Activated naive CD8-positive, alpha-beta T cell treated with anti-CD3 and anti-CD28 coated beads for 36 hours (primary cell): ENCODE measurements around the gene FCHSD2. TPM values are rescaled to one million over a fixed set of nuclear protein-coding genes. Genes with fewer than 3 reads are reported as not detected.
A peak's percentile ranks its signal among the peaks of the same experiment; 100 is the strongest.

Source experiments
- DNase-seq: peaks from one replicate; pipeline ENCODE4 v3.0.0; 2021
- H3K27ac Mint-ChIP-seq: one replicate; pipeline ENCODE4 v1.8.0; 2022; ENCODE audit warnings: mild to moderate bottlenecking, moderate library complexity, mixed read lengths
- H3K27me3 Mint-ChIP-seq: one replicate; pipeline ENCODE4 v1.8.0; 2022; ENCODE audit warnings: mild to moderate bottlenecking, mixed read lengths
- H3K36me3 Mint-ChIP-seq: one replicate; pipeline ENCODE4 v1.8.0; 2021; ENCODE audit warnings: mild to moderate bottlenecking, mixed read lengths
- H3K4me1 Mint-ChIP-seq: one replicate; pipeline ENCODE4 v1.8.0; 2021; ENCODE audit warnings: mixed read lengths
- H3K4me3 Mint-ChIP-seq: one replicate; pipeline ENCODE4 v1.8.0; 2022; ENCODE audit warnings: mild to moderate bottlenecking, moderate library complexity, mixed read lengths
- H3K9me3 Mint-ChIP-seq: one replicate; pipeline ENCODE4 v1.8.0; 2022; ENCODE audit warnings: mixed read lengths
- total RNA-seq, 2 experiments: library from RNA; stranded (reverse); gene quantifications; one replicate each; pipeline ENCODE4 v1.2.3, GENCODE V29; 2021

FCHSD2 gene
- 10 to 100 TPM; 19.9 to 22.6 TPM for total RNA-seq

DNA sequence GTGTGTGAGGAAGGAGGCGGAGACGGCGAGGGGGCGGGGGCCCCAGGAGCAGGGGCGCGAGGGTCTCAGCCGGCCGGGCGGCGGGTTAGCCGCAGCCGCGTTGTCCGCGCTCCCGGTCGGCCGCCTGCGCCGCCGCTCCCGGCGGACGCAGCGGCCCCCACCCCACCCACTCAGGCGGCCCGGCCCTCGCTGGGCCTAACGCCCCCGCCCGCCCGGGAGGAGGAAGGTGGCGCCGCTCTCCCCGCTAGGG, at the start of gene FCHSD2:
FCHSD2 (minus strand) TSS at position 191 of the 250 bp plus-strand sequence. CDS start 441 bp downstream, outside the sequence.
- DNase-seq = peak; percentile 68
- Mint-ChIP-seq H3K27me3 (no peaks in the 10 kb centered on the region), H3K4me1 (peaks cover 41% of the 10 kb centered on the region)

DNA sequence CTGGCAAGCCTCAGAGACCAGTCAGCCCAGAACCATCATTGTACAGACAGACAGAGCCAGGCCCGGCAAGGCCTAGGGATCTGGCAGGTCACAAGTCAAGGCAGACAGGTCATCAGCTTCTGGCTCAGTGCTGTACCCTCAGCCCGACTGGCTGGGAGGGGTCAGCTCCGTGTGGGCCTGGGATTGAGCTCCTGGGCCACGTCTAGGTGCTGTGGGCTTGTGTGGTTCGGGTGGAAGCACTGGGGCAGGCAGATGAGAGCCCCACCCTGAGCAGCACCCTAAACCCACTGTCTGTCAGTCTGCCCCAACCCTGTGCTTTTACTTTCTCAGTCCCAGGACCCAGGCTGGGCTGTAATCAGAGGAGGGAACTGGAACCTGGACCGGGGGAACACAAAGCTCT, 49.0 kb upstream of the FCHSD2 start:
- Mint-ChIP-seq H3K27me3 (peaks cover 5% of the 10 kb centered on the region), H3K9me3 (no peaks in the 10 kb centered on the region), H3K4me1 (no peaks in the 10 kb centered on the region), H3K4me3 (no peak overlapping the region), H3K27ac (no peak overlapping the region), H3K36me3 (no peaks in the 10 kb centered on the region)
- DNase-seq = no peak

More for the DNA sequence above, at the start of gene FCHSD2:
- Mint-ChIP-seq H3K9me3 (no peaks in the 10 kb centered on the region), H3K36me3 (peaks cover 19% of the 10 kb centered on the region), H3K4me3 (peak within 1 kb of the TSS; percentile 98), H3K27ac (peak within 1 kb of the TSS; percentile 96)

DNA sequence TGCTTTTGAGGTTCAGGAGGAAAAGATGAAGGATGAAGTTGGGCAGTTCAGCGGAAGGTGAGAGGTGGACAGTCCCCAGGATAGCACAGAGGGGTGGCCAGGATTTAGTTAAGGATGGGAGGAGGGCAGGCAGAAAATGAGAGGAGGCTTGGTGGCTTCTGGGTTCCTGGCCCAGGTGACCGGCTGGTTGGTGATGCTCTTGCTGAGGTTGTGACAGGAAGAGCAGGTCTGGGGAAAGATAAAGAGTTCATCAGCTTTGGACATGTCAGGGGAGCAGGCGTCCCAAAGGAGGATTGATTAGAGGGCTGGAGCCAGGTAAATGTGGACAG, 48.4 kb upstream of the FCHSD2 start:
- no peaks in the 10 kb centered on the region for H3K4me1 Mint-ChIP-seq
- peaks cover 7% of the 10 kb centered on the region for H3K27me3 Mint-ChIP-seq
- no peak overlapping the region for H3K4me3 Mint-ChIP-seq
- no peaks in the 10 kb centered on the region for H3K36me3 Mint-ChIP-seq
- H3K27ac Mint-ChIP-seq = no peak overlapping the region
- DNase-seq = no peak
- H3K9me3 Mint-ChIP-seq = no peaks in the 10 kb centered on the region

DNA sequence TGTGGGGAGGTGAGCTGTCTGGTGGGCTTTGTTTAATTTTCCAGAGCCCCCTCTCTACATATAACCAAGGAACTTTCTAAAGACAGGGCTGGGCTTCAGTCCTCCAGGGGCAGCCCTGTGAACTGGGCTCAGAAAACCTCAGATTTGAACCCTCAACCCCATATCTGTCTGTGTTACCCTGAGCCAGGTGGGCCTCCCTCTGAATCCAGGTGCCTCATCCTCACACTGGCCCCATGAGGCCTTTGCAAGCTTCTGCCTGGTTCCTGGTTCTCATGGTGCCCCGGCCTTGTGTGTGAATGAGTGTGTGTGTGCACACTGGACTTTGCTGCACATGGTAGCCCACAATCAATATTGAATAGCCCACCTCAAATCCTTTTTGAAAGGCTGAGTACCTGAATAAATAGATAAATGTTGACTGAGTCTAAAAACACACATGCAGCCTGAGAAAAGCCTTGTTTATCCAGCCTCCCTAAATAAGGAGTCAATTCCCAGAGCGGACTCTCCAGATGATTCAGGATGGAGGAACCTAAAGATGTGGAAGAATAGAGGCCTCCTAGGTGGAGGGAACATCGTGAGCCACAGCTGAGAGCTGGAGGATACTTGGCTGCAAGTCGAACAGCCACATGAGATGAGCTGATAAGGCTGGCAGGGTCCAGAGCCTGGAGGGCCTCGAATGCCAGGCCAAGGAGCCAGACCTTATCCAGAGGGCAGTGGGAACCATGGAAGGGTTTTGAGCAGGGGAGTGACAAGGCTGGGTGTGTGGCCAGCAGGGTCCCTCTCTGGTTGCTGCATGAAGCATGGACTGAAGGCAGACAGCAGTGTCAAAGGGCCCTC, 47.8 kb upstream of the FCHSD2 start:
- Mint-ChIP-seq H3K9me3 (no peaks in the 10 kb centered on the region), H3K4me1 (peaks cover 2% of the 10 kb centered on the region), H3K27ac (no peak overlapping the region), H3K36me3 (no peaks in the 10 kb centered on the region), H3K4me3 (no peak overlapping the region), H3K27me3 (peaks cover 12% of the 10 kb centered on the region)
- no peak for DNase-seq

DNA sequence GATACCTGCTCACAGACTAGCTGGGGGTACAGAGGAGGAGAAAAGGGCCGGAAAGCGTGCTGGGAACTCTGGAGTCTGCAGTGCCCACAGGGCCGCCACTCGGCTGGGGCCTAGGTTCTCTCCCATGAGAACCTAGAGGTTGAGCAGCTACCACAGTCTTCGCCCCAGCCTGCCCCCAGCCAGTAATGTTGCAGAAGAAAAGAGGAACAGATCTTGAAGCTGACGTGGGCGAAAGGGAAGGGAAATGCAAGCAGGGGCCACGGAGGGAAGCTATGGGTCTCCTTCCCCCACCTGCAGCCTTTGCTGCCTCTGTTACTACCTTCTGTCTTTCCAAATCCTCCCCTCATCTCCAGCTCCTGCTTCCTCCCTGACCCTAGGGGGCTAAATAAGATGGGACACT, 47.2 kb upstream of the FCHSD2 start:
- Mint-ChIP-seq H3K9me3 (no peaks in the 10 kb centered on the region), H3K4me3 (no peak overlapping the region), H3K27me3 (peaks cover 15% of the 10 kb centered on the region), H3K36me3 (no peaks in the 10 kb centered on the region), H3K4me1 (peaks cover 3% of the 10 kb centered on the region), H3K27ac (no peak overlapping the region)
- no peak for DNase-seq

DNA sequence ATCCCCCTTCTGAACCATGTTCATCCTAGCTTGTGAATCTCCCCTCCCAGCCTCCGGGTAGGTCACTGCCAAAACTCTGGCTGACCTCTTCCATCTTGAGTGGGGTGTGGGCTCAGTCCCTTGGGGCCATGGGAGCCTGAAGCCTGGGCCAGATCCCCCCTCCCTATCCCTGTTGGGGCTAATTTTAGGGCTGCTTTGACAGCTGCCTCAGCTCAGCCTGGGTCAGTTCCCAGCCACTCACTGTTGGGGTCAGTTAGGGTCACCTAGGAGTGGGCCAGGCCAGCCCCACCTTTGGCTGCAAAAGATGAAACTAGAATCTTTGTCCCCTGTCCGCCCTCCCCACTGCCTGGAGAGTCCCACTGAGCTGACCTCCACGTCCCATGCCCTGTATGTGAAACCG, 46.2 kb upstream of the FCHSD2 start:
- Mint-ChIP-seq H3K4me3 (no peak overlapping the region), H3K27ac (peak overlapping the region; percentile 12), H3K9me3 (no peaks in the 10 kb centered on the region), H3K36me3 (no peaks in the 10 kb centered on the region), H3K4me1 (peaks cover 3% of the 10 kb centered on the region), H3K27me3 (peaks cover 16% of the 10 kb centered on the region)
- no peak for DNase-seq

DNA sequence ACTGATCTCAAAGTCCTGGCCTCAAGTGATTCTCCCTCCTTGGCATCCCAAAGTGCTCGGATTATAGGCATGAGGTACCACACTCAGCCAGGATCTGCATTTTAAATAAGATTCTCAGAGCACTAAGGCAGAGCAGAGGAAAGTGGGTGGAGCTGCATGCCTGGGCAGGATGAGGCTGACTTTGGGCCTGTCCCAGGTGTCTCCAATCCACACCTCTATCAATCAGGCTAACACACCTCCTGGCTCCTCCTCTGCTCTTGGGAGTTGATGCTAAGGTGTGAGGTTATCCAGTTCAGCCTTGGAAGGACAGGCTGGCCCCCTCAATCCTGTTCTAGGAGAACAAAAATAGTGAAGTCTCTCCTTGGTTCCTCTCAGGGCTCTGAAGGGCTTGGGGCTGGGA, 45.7 kb upstream of the FCHSD2 start:
- Mint-ChIP-seq H3K27ac (no peak overlapping the region), H3K4me3 (no peak overlapping the region), H3K36me3 (no peaks in the 10 kb centered on the region), H3K27me3 (peaks cover 16% of the 10 kb centered on the region), H3K4me1 (peaks cover 3% of the 10 kb centered on the region), H3K9me3 (no peaks in the 10 kb centered on the region)
- DNase-seq = no peak

DNA sequence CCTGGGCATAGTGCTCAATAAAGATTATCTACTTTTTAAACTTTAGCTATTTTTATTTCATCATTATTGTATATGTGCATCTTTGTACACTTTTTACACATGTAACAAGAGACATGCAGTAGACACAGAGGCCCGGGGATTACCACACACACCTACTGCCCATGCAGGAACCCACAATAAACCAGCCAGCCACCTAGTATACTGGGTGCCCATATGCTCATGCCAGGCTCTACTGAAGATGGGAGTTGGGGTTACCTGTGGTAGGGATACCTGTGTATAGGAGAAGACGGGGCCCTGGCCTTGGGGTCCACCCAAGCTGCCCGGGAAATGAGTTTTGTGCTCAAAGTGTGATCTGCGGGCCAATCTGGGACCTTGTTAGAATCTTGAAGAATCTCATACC, 44.8 kb upstream of the FCHSD2 start:
- no peaks in the 10 kb centered on the region for H3K9me3 Mint-ChIP-seq
- no peak overlapping the region for H3K4me3 Mint-ChIP-seq
- H3K36me3 Mint-ChIP-seq = no peaks in the 10 kb centered on the region
- no peak for DNase-seq
- peaks cover 16% of the 10 kb centered on the region for H3K27me3 Mint-ChIP-seq
- no peak overlapping the region for H3K27ac Mint-ChIP-seq
- H3K4me1 Mint-ChIP-seq = peaks cover 3% of the 10 kb centered on the region

DNA sequence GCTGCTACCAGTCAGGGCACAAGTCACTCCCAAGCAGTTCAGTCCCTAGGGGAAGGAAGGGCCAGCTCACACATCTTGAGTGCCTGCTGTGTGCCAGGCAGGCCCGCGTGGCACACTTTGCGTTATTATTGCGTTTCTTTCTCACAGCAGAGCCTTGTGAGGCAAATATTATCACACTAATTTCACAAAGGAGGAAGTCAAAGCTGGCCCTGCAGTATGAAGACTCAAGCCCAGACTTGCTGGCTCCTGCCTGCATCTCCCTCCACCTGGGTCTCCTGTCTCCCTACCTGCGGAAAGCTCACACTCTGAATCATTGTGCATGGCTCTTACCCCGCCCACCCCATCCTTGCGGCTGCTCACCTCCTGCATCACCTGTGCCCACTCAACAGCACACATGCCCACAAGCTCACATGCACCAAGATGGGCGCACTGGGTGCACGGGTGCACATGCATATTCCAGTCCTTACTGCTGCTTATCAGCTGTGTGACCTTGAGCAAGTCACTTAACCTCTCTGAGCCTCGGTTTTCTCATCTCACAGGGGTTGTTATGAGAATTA, 44.3 kb upstream of the FCHSD2 start:
- Mint-ChIP-seq H3K9me3 (no peaks in the 10 kb centered on the region), H3K36me3 (no peaks in the 10 kb centered on the region), H3K27me3 (peaks cover 16% of the 10 kb centered on the region), H3K27ac (no peak overlapping the region), H3K4me3 (no peak overlapping the region), H3K4me1 (peaks cover 3% of the 10 kb centered on the region)
- DNase-seq = no peak

DNA sequence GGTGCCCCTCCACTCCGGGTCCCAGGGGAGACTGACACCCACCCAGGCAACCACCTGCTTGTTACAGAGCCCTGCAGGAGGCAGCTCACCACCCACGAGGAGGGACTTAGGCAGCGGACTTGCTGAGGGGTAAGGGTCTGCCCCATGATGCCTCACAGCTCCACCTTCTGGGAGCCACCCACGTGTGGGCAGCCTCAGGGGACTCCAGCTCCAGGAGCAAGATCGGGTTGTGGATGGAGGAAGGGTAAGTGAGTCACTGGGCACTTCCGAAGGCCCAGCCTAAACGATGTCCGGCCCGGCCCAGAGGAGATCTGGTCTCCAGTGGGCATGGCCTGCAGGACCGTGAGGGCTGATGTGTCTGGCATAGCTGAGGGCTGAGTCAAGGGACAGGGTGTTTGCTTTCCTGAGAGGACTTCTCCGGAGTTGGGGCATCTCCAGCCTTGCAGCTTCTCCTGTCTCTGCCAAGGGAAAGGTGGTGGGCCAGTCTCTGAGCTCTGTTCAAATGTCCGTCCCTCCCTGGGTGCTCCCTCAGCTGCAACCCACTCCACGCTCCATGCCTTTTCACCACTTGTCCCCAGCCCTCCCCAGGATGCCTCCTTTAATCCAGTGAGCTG, 43.7 kb upstream of the FCHSD2 start:
- Mint-ChIP-seq H3K4me1 (peaks cover 3% of the 10 kb centered on the region), H3K36me3 (no peaks in the 10 kb centered on the region), H3K27ac (no peak overlapping the region), H3K4me3 (no peak overlapping the region), H3K27me3 (peaks cover 16% of the 10 kb centered on the region), H3K9me3 (no peaks in the 10 kb centered on the region)
- DNase-seq = no peak

DNA sequence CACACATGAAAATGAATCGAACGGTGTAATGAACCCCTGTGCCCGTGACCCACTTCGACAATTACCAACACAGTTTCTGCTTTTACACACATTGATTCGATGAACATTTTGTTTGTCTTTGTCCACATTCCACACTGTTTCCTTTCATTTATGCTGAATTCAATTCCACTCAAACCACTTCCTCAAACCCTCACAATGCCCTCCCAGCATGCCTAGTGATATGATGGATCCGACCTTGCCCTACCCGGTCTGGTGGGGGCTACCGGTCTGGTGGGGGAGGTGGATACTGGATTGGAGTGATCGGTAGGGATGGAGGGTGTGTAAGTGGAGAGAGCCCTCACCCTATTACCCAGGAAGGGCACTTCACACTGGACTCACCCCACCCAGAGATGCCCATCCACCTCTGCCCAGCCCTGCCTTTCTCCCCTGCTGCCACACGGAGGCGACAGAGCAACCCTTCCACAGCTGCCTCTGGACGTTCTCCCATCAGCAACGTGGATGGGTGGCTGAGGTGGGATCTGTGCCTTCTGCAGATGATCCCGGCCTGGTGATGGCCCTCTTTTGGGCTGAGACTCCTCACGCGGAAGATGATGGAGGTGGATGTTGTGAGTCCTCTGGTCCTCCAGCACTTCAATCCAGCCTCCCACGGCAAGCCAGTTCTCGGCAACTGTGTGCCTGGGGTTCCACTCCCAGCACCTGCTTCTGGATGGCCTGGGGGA, 43.0 kb upstream of the FCHSD2 start:
- H3K27ac Mint-ChIP-seq = no peak overlapping the region
- no peak overlapping the region for H3K4me3 Mint-ChIP-seq
- H3K27me3 Mint-ChIP-seq = peaks cover 16% of the 10 kb centered on the region
- H3K9me3 Mint-ChIP-seq = no peaks in the 10 kb centered on the region
- no peaks in the 10 kb centered on the region for H3K36me3 Mint-ChIP-seq
- peak; percentile 56 for DNase-seq
- peaks cover 3% of the 10 kb centered on the region for H3K4me1 Mint-ChIP-seq

DNA sequence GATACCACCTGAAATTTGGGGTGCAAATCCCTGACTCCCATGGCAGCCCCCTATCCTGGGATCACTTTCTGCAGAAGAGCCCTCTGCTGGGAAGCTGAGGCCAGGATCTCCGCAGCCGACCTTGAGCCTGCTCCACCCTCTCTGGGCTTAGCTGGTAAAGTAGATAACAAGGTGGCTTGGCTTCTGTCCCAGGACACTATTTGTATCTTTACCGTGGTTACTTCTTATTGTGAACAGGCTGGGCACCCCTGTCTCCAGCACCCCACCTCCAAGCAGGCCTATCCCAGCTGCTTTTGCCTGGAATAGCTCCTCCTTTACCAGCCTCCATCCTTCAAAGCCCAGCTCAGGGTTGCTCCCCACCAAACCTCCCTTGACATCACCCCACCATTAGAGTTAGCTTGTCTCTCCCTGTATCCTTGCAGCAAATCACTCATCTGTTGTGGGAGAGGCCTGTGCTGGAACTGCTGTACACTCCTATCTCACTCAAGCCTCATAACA, 40.8 kb upstream of the FCHSD2 start:
- Mint-ChIP-seq H3K27ac (no peak overlapping the region), H3K9me3 (no peaks in the 10 kb centered on the region), H3K4me3 (no peak overlapping the region), H3K4me1 (peaks cover 3% of the 10 kb centered on the region), H3K27me3 (peaks cover 16% of the 10 kb centered on the region), H3K36me3 (no peaks in the 10 kb centered on the region)
- no peak for DNase-seq

DNA sequence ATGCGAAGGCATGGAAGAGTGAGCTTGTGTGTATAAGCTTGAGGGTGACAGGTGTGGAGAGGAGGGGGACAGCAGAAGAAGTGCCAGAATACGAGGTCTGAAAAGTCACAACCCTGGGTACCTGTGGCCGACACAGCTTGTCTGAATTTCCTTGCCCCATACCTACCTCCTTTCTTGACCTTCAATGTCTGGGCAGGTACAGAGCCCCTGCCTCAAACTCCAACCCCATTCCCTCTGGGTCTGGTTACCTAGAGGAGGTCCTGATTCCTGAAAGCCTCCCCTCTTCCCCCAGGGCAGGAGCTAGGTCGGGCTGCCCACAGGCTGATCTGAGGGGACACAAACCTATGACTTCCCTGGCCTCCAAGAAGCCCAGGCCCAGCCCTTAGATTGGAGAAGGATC, 36.6 kb upstream of the FCHSD2 start:
- no peak for DNase-seq
- Mint-ChIP-seq H3K36me3 (no peaks in the 10 kb centered on the region), H3K27me3 (no peaks in the 10 kb centered on the region), H3K27ac (no peak overlapping the region), H3K9me3 (no peaks in the 10 kb centered on the region), H3K4me3 (no peak overlapping the region), H3K4me1 (no peaks in the 10 kb centered on the region)

DNA sequence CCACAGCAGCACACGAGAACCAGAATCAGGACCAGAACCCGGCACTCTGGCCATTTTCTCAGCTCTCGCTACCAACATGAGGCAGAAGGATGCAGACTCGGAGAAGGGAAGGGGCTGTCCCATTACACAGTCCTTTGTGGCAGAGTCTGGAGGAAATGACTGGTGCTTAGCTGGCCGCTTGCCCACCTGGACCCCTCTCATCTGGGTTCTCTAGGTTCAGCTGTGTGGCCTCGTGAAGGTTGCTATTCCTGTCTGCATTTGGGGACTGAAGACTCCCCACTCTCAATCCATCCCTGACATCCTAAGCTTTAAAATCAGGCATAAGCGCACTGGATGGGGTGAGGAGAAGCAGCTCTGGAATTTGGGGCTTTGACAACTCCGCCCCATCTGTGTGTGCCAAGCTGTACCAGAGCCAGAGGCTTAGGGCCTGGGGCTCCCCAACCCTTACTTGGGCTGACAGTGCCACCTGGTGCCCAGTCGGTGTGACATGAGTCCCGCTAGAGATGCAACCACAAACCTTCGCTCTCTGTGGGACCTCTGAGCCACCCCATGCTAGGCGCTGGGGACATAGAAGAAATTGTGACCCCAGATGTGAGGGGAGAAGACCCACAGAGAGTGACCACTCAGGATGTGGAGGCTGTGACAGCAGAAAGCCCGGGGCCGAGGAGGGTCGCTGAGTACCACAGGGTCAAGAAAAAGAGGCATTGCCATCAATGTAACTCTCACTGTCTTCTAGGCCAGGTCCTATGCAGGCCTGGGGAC, 35.8 kb upstream of the FCHSD2 start:
- Mint-ChIP-seq H3K27me3 (no peaks in the 10 kb centered on the region), H3K27ac (no peak overlapping the region), H3K36me3 (no peaks in the 10 kb centered on the region), H3K4me3 (no peak overlapping the region), H3K9me3 (no peaks in the 10 kb centered on the region), H3K4me1 (no peaks in the 10 kb centered on the region)
- DNase-seq = peak; percentile 75

DNA sequence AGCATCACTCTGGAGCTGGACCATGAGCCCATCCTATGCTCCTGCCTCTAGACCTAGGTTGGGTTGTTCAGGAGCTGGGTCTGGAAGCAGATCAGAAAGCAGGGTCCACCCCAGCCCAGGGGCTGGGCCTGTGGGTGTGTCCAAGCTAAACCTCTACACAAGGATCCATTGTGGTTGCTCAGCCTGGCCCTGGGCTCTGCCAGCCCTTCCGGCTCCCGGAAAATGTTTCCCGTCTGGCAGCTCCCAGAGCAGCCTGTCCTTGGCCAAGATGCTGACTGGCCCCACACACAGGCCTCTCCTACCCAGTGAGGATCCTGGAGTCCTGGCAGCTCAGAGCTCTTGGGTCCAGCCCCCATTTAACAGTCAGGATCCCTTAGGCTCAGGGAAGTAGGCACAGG, 35.3 kb upstream of the FCHSD2 start:
- Mint-ChIP-seq H3K27ac (no peak overlapping the region), H3K36me3 (no peaks in the 10 kb centered on the region), H3K4me3 (no peak overlapping the region), H3K4me1 (no peaks in the 10 kb centered on the region), H3K27me3 (no peaks in the 10 kb centered on the region), H3K9me3 (no peaks in the 10 kb centered on the region)
- DNase-seq = no peak
